ENCODE data around the gene KIF25. TPM values are rescaled to one million over a fixed set of nuclear protein-coding genes. Genes with fewer than 3 reads are reported as not detected.

The KIF25 gene, protein sequence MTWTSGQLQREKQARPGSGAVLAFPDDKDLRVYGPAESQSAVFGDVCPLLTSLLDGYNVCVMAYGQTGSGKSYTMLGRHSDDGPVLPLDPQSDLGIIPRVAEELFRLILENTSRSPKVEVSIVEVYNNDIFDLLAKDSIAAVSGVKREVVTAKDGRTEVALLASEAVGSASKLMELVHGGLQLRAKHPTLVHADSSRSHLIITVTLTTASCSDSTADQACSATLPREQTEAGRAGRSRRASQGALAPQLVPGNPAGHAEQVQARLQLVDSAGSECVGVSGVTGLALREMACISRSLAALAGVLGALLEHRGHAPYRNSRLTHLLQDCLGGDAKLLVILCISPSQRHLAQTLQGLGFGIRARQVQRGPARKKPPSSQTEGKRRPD
- total RNA-seq (2022) (not detected in 2 replicates), Bru-seq, nascent RNA (not detected), BruChase-seq, experiment 1, labeled RNA remaining after a 6-hour chase (percentile 5 among the genes with signal in this experiment), BruChase-seq, experiment 2, labeled RNA remaining after a 2-hour chase (not detected)
- long read RNA-seq, result 0 reads

DNA sequence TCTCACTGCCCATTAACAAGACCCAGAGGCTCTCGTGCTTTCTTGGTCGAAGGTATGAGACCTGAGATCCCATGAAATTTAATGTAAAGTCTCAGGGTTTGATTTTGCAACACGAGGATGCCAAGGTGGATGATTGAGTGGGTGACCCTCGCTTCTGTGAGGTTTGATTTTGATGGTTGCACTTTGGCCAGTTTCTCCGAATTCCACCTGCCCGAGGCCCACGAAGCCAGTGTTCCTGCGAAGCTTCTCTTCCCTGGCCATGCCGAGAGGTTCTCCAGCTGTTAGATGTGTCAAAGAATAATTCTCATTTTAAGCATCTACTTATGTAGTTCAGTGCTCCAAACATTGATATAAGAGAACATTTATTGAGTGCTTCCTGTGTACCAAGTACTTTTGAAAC, at the start of gene KIF25:
Gene KIF25 (plus strand): TSS at position 30 of the 400 bp plus-strand sequence. CDS start 31,915 bp downstream, outside the sequence.
- ChIA-PET POLR2A (no interaction called here), CTCF (no interaction called here)
- no peaks in the 10 kb centered on the region for H3K9me3 Mint-ChIP-seq (ENCODE audit: unreplicated experiment)
- peaks cover 17% of the 10 kb centered on the region for H3K27me3 Mint-ChIP-seq (ENCODE audit: insufficient read depth, unreplicated experiment)
- H3K27ac Mint-ChIP-seq (ENCODE audit: low read depth, unreplicated experiment), result no peak within 1 kb of the TSS
- DNase-seq (ENCODE audit: unreplicated experiment), result no peak
- no TSS peak for BruUV-seq (replicated peaks)
- no peaks in the 10 kb centered on the region for H3K4me1 Mint-ChIP-seq (ENCODE audit: insufficient read depth, unreplicated experiment)
- intact Hi-C loops (cut with micrococcal nuclease), result no loop called here
- H3K4me3 Mint-ChIP-seq (ENCODE audit: unreplicated experiment), result no peak within 1 kb of the TSS
- TF ChIP-seq, protein P1, sequence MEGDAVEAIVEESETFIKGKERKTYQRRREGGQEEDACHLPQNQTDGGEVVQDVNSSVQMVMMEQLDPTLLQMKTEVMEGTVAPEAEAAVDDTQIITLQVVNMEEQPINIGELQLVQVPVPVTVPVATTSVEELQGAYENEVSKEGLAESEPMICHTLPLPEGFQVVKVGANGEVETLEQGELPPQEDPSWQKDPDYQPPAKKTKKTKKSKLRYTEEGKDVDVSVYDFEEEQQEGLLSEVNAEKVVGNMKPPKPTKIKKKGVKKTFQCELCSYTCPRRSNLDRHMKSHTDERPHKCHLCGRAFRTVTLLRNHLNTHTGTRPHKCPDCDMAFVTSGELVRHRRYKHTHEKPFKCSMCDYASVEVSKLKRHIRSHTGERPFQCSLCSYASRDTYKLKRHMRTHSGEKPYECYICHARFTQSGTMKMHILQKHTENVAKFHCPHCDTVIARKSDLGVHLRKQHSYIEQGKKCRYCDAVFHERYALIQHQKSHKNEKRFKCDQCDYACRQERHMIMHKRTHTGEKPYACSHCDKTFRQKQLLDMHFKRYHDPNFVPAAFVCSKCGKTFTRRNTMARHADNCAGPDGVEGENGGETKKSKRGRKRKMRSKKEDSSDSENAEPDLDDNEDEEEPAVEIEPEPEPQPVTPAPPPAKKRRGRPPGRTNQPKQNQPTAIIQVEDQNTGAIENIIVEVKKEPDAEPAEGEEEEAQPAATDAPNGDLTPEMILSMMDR (IDR thresholded peaks at IDR 0.05; ENCODE audit: unreplicated experiment), result no peak
- no peaks in the 10 kb centered on the region for H3K36me3 Mint-ChIP-seq (ENCODE audit: insufficient read depth, unreplicated experiment)

DNA sequence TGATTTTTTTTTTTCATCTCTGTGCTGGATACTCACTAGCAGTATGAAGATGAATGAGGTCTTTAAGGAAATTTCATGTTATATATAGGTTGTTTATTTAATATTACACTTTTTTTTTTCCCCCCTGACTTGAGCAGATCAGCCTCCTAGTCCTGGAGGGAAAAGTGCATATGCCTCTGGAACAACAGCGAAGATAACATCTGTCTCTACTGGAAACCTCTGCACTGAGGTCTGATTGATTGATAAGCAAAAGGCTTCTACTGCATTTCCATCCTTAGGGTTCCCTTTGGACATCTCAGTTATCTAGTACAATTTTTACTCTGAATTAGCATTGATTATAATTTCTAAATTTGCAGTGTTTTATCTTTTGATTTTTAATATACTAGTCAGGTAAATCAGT, 49.8 kb upstream of the KIF25 start:
- Mint-ChIP-seq H3K4me3 (ENCODE audit: unreplicated experiment) (no peak overlapping the region), H3K27ac (ENCODE audit: low read depth, unreplicated experiment) (no peak overlapping the region), H3K27me3 (ENCODE audit: insufficient read depth, unreplicated experiment) (no peaks in the 10 kb centered on the region), H3K9me3 (ENCODE audit: unreplicated experiment) (no peaks in the 10 kb centered on the region), H3K4me1 (ENCODE audit: insufficient read depth, unreplicated experiment) (peaks cover 5% of the 10 kb centered on the region), H3K36me3 (ENCODE audit: insufficient read depth, unreplicated experiment) (peaks cover 82% of the 10 kb centered on the region)
- ChIA-PET POLR2A (no interaction called here), CTCF (no interaction called here)
- no peak for DNase-seq (ENCODE audit: unreplicated experiment)
- intact Hi-C loops (cut with micrococcal nuclease), result no loop called here
- TF ChIP-seq, protein P1 (IDR thresholded peaks at IDR 0.05; ENCODE audit: unreplicated experiment), result no peak
- no TSS peak for BruUV-seq (replicated peaks)

DNA sequence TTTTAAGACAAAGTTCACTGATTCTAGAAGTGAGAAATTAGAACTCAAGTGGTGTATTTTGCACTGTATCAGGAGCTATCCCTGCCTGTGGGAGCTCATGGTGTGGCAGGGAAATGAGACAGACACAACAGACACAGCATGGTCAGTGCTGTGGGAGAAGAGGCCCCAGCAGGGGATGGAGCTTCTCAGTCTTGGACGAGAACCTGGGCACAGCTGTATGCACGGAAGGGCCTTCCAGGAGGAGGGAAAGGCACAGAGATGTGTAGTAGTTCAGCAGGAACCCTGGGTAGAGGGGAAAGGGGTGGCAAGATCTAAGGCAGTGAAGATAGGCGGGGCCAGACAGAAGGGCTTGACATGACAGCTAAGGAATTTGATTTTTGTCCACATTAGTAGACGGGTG, 48.8 kb upstream of the KIF25 start:
- no peak for DNase-seq (ENCODE audit: unreplicated experiment)
- ChIA-PET POLR2A (no interaction called here), CTCF (interaction anchor here (0.6 kb wide), 1 partner anchor 169 kb away, joined by 3 read pairs; no protein-coding TSS in a partner anchor)
- Mint-ChIP-seq H3K27me3 (ENCODE audit: insufficient read depth, unreplicated experiment) (no peaks in the 10 kb centered on the region), H3K4me3 (ENCODE audit: unreplicated experiment) (no peak overlapping the region), H3K4me1 (ENCODE audit: insufficient read depth, unreplicated experiment) (peaks cover 5% of the 10 kb centered on the region), H3K36me3 (ENCODE audit: insufficient read depth, unreplicated experiment) (peaks cover 77% of the 10 kb centered on the region), H3K9me3 (ENCODE audit: unreplicated experiment) (no peaks in the 10 kb centered on the region), H3K27ac (ENCODE audit: low read depth, unreplicated experiment) (no peak overlapping the region)
- intact Hi-C loops (cut with micrococcal nuclease), result no loop called here
- TF ChIP-seq, protein P1 (IDR thresholded peaks at IDR 0.05; ENCODE audit: unreplicated experiment), result no peak
- BruUV-seq (replicated peaks), result no TSS peak

DNA sequence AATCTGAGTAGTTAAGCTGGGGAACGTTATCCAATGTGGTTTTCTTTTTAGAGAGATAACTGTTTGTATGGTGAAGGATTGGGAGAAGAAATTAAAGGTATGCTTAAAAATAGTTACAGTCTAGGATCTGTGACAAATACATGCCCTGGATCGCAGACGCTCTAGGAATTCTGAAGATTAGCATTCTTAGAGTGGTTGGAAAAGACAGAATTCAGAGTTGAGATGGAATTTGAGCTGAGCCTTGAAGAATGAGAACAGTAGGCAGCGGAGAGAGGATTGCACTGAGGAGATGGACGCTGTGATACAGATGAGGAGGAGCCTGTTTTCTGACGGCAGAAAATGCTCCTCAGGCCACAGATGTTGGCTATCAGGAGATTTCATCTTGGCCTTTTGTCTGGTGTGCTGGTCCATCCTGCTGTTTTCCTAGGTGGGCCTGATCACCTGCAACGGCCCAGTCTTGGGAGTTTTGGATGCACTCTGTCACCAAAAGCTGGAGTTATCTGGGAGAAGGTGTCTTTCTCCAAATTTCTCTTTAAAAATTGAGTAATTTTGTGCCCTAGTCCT, 48.3 kb upstream of the KIF25 start:
- Mint-ChIP-seq H3K4me1 (ENCODE audit: insufficient read depth, unreplicated experiment) (peaks cover 5% of the 10 kb centered on the region), H3K27me3 (ENCODE audit: insufficient read depth, unreplicated experiment) (no peaks in the 10 kb centered on the region), H3K36me3 (ENCODE audit: insufficient read depth, unreplicated experiment) (peaks cover 77% of the 10 kb centered on the region), H3K27ac (ENCODE audit: low read depth, unreplicated experiment) (no peak overlapping the region), H3K4me3 (ENCODE audit: unreplicated experiment) (no peak overlapping the region), H3K9me3 (ENCODE audit: unreplicated experiment) (no peaks in the 10 kb centered on the region)
- ChIA-PET CTCF (no interaction called here), POLR2A (no interaction called here)
- TF ChIP-seq, protein P1 (IDR thresholded peaks at IDR 0.05; ENCODE audit: unreplicated experiment), result no peak
- no TSS peak for BruUV-seq (replicated peaks)
- intact Hi-C loops (cut with micrococcal nuclease), result no loop called here
- DNase-seq (ENCODE audit: unreplicated experiment), result no peak
